HepG2 (cell line): Measurements from ENCODE around the gene PSMB3.

ENCODE experiments used
- EED ChIP-seq: sonication (generic); formaldehyde crosslinking; IDR thresholded peaks from 2 replicates; pipeline ENCODE4 v1.5.0; 2020; ENCODE audit warnings: mild to moderate bottlenecking, missing genetic modification reagents
- EP300 ChIP-seq, 3 experiments: sonication (generic) in 1 of 3; formaldehyde crosslinking in 1 of 3; IDR thresholded peaks; 2 replicates each; pipeline versions ENCODE4 v1.5.1 to v1.6.1; 2011 to 2020; ENCODE audit warnings: low read depth in 2 of 3, low read length in 2 of 3, borderline replicate concordance in 1 of 3, improper control_type of control experiment in 1 of 3, mild to moderate bottlenecking in 1 of 3, missing genetic modification reagents in 1 of 3, moderate library complexity in 1 of 3
- NR3C1 ChIP-seq: sonication (generic); formaldehyde crosslinking; IDR thresholded peaks from 2 replicates; pipeline ENCODE4 v1.4.0; 2020; ENCODE audit warnings: missing genetic modification reagents
- SETDB1 ChIP-seq: sonication (generic); formaldehyde crosslinking; IDR thresholded peaks from 2 replicates; pipeline ENCODE4 v1.5.1; 2020; ENCODE audit warnings: missing genetic modification reagents, mild to moderate bottlenecking, borderline replicate concordance
- SSRP1 ChIP-seq: IDR thresholded peaks from 2 replicates; pipeline ENCODE4 v1.6.1; 2016; ENCODE audit warnings: control low read depth

GRCh38 chr17:38797828-38798227 lies 45.3 kb downstream of the PSMB3 start:
- TF ChIP-seq NR3C1 (CRISPR knock-in tag) (no peak), SSRP1 (CRISPR knock-in tag) (no peak), EED (CRISPR knock-in tag) (no peak), EP300 (IDR thresholded peaks at IDR 0.05; ENCODE audit: low read depth in 2 of 2, low read length in 2 of 2) (no peak), EP300 (CRISPR knock-in tag; IDR thresholded peaks at IDR 0.05; ENCODE audit: borderline replicate concordance) (no peak), SETDB1 (CRISPR knock-in tag) (no peak)
